ENCODE results near the gene NRXN3. TPM values are rescaled to one million over a fixed set of nuclear protein-coding genes. Genes with fewer than 3 reads are reported as not detected.

NRXN3 gene
- total RNA-seq, 1 experiment from 2014 or later, result not detected

DNA sequence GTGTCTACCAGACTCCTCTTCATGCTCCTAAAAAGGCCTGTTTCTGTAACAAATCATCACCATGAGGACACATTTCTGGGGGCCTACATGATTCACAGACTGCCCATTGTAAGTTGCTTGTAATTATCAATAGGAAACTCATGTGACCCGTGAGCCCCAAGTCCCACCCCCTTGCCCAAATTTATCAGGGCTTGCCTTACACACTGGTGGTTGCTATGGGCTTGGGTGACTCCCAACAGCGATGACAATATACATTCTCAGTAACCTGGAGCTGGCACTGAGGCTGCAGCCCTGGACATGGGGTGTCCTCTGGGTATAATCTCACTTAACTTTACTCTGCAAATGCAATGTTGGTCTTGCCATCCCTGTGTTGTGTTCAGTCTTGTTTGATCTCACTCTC lies 149.2 kb downstream of the NRXN3 start:
- Histone ChIP-seq H3K9me2 (ENCODE audit: insufficient read depth) (no peaks in the 10 kb centered on the region), H3K36me3 (ENCODE audit: control insufficient read depth in 1 of 2, insufficient read depth in 2 of 2, low read length in 2 of 2) (no peaks in the 10 kb centered on the region), H3K9me3 (ENCODE audit: control insufficient read depth in 1 of 2, insufficient read depth in 1 of 2, low read depth in 1 of 2, low read length in 2 of 2) (no peaks in the 10 kb centered on the region), H3K9ac (ENCODE audit: low read length) (no peak overlapping the region), H3K27ac (ENCODE audit: low read depth, low read length) (no peak overlapping the region), H4K20me1 (ENCODE audit: insufficient read depth) (no peaks in the 10 kb centered on the region), H3K27me3 (ENCODE audit: insufficient read depth, low read length) (peaks cover 39% of the 10 kb centered on the region), H3K4me1 (ENCODE audit: control insufficient read depth in 1 of 2, insufficient read depth in 2 of 2, low read length in 2 of 2) (no peaks in the 10 kb centered on the region), H2AFZ (ENCODE audit: low read depth, low read length, poor library complexity, severe bottlenecking) (no peak overlapping the region), H3K4me2 (ENCODE audit: low read length) (no peak overlapping the region), H3K79me2 (ENCODE audit: insufficient read depth, low read length) (no peaks in the 10 kb centered on the region), H3K4me3 (replicated peaks in 1 of 2; ENCODE audit: low read depth in 1 of 2, low read length in 2 of 2) (no peak overlapping the region)
- no peak for TF ChIP-seq REST (IDR thresholded peaks at IDR 0.05; ENCODE audit: low read depth)
- no peak for TF ChIP-seq ZNF274 (IDR thresholded peaks at IDR 0.05; ENCODE audit: low read depth, low read length)
- no peak for TF ChIP-seq JUND (IDR thresholded peaks at IDR 0.05)
- TF ChIP-seq, protein P1, sequence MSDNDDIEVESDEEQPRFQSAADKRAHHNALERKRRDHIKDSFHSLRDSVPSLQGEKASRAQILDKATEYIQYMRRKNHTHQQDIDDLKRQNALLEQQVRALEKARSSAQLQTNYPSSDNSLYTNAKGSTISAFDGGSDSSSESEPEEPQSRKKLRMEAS (IDR thresholded peaks at IDR 0.05), result no peak
- POLR2A ChIA-PET, result no interaction called here
- ATAC-seq, result no peak
- intact Hi-C loops (cut with micrococcal nuclease), result no loop called here
- CTCF ChIA-PET, result no interaction called here
- no TSS peak for BruUV-seq (replicated peaks)
- RAD21 ChIA-PET (ENCODE audit: low non-redundant PET in 1 of 2, low total read pairs in 2 of 2, uncharacterized antibody in 2 of 2, unreplicated experiment in 2 of 2), result no interaction called here
- no peak for DNase-seq (ENCODE audit: low read depth, low spot score)

DNA sequence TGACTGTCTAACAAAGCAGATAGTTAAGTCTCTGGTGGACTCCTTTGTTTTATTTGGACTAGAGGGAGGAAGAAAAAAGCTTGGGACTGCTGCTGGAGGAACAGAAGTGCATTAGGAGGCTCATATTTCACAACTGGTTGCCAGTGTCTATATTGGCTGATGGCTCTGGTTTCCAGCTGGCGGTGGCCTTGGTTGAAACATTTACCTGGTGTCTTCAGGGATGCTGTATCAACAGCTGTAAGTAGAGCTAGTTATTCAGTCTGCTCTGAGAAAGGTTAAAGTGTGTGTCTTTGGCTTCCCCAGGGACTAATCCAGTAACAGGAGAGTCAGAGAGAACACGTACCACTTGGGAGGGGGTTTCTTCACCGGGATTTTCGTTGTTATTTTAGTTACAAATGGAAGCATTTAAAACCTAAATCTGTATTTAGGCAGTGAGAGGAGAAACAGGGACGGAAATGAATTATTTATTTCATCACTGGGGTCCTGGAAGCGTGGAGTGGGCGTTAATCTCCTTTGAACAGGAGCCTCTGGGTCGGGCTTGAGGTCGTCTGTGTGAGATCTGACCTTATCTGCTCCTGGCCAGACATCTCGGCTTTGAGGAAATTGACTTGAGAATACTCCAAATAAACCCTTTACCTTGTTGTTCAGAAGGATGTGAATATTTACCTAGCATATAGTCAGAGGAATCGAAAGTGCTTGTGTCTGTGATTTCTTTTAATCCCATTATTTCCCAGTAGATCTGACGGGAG lies 149.9 kb downstream of the NRXN3 start:
- no peaks in the 10 kb centered on the region for H3K4me1 ChIP-seq (ENCODE audit: control insufficient read depth in 1 of 2, insufficient read depth in 2 of 2, low read length in 2 of 2)
- no TSS peak for BruUV-seq (replicated peaks)
- DNase-seq (ENCODE audit: low read depth, low spot score) (no peak), ATAC-seq (no peak)
- no peaks in the 10 kb centered on the region for H3K9me2 ChIP-seq (ENCODE audit: insufficient read depth)
- H3K4me2 ChIP-seq (ENCODE audit: low read length), result no peak overlapping the region
- peaks cover 39% of the 10 kb centered on the region for H3K27me3 ChIP-seq (ENCODE audit: insufficient read depth, low read length)
- no peak overlapping the region for H2AFZ ChIP-seq (ENCODE audit: low read depth, low read length, poor library complexity, severe bottlenecking)
- no peaks in the 10 kb centered on the region for H3K9me3 ChIP-seq (ENCODE audit: control insufficient read depth in 1 of 2, insufficient read depth in 1 of 2, low read depth in 1 of 2, low read length in 2 of 2)
- no peak overlapping the region for H3K4me3 ChIP-seq (replicated peaks in 1 of 2; ENCODE audit: low read depth in 1 of 2, low read length in 2 of 2)
- H3K36me3 ChIP-seq (ENCODE audit: control insufficient read depth in 1 of 2, insufficient read depth in 2 of 2, low read length in 2 of 2), result no peaks in the 10 kb centered on the region
- RAD21 ChIA-PET (ENCODE audit: low non-redundant PET in 1 of 2, low total read pairs in 2 of 2, uncharacterized antibody in 2 of 2, unreplicated experiment in 2 of 2), result no interaction called here
- no peak overlapping the region for H3K27ac ChIP-seq (ENCODE audit: low read depth, low read length)
- no peaks in the 10 kb centered on the region for H3K79me2 ChIP-seq (ENCODE audit: insufficient read depth, low read length)
- no peaks in the 10 kb centered on the region for H4K20me1 ChIP-seq (ENCODE audit: insufficient read depth)
- intact Hi-C loops (cut with micrococcal nuclease), result no loop called here
- CTCF ChIA-PET, result no interaction called here
- H3K9ac ChIP-seq (ENCODE audit: low read length), result no peak overlapping the region
- POLR2A ChIA-PET, result no interaction called here
- TF ChIP-seq POLR2A (IDR thresholded peaks at IDR 0.05; ENCODE audit: borderline replicate concordance, extremely low read depth, insufficient read depth, insufficient read length), result no peak
- no peak for TF ChIP-seq FOSL1 (IDR thresholded peaks at IDR 0.05; ENCODE audit: low read depth)
- TF ChIP-seq ATF3 (IDR thresholded peaks at IDR 0.05), result no peak
- no peak for TF ChIP-seq ZFX (IDR thresholded peaks at IDR 0.05)
- TF ChIP-seq CTCF (IDR thresholded peaks at IDR 0.05 in 2 of 3, conservative IDR thresholded peaks at IDR 0.05 in 1 of 3; ENCODE audit: borderline replicate concordance in 1 of 3, insufficient read depth in 1 of 3, low read depth in 2 of 3, low read length in 2 of 3), result no peak
- TF ChIP-seq EZH2phosphoT487 (IDR thresholded peaks at IDR 0.05; ENCODE audit: borderline replicate concordance), result no peak
- no peak for TF ChIP-seq SIN3A (IDR thresholded peaks at IDR 0.05; ENCODE audit: low read depth)
- TF ChIP-seq, protein P1 (IDR thresholded peaks at IDR 0.05), result no peak
- no peak for TF ChIP-seq RAD21 (IDR thresholded peaks at IDR 0.05; ENCODE audit: low read depth)
- TF ChIP-seq JUND (IDR thresholded peaks at IDR 0.05), result no peak
- no peak for TF ChIP-seq POLR2AphosphoS5 (IDR thresholded peaks at IDR 0.05; ENCODE audit: low read depth, low read length)

Measured in HCT116 (cell line).